ENCODE data around the gene NAPA.
"Not testable (repeated sequence)": the region's sequence is repeated elsewhere in the genome, so short reads cannot be mapped to it uniquely, and the experiment has no call there.

The NAPA gene

GRCh38 chr19:47499371-47499770, 15.5 kb downstream of the NAPA start:
- no peak for DNase-seq

- no peak for DNase-seq
These were observed 16.3 kb downstream of the NAPA start for GRCh38 chr19:47498561-47498960.

GRCh38 chr19:47497821-47498520, 16.9 kb downstream of the NAPA start:
- no peak for DNase-seq

- DNase-seq, result no peak
These were observed 17.7 kb downstream of the NAPA start for GRCh38 chr19:47497050-47497766.

- DNase-seq, result no peak
These were observed 19.1 kb downstream of the NAPA start for GRCh38 chr19:47495478-47496372.

GRCh38 chr19:47494729-47495128, 20.1 kb downstream of the NAPA start:
- DNase-seq, result no peak

GRCh38 chr19:47494211-47494547, 20.7 kb downstream of the NAPA start:
- DNase-seq, result no peak

GRCh38 chr19:47493378-47494210, 21.3 kb downstream of the NAPA start:
- no peak for DNase-seq

GRCh38 chr19:47492571-47493377, 22.1 kb downstream of the NAPA start:
- DNase-seq, result no peak

- DNase-seq, result no peak
These were observed 22.7 kb downstream of the NAPA start for GRCh38 chr19:47492137-47492533.

- no peak for DNase-seq
These were observed 23.3 kb downstream of the NAPA start for GRCh38 chr19:47491358-47492136.

- no peak for DNase-seq
These were observed 24.0 kb downstream of the NAPA start for GRCh38 chr19:47490847-47491246.

- no peak for DNase-seq
These were observed 24.8 kb downstream of the NAPA start for GRCh38 chr19:47490031-47490430.

- DNase-seq, result no peak
These were observed 25.6 kb downstream of the NAPA start for GRCh38 chr19:47489072-47489914.

- no peak for DNase-seq
These were observed 27.0 kb downstream of the NAPA start for GRCh38 chr19:47487551-47488515.

GRCh38 chr19:47486900-47487299, 28.0 kb downstream of the NAPA start:
- no peak for DNase-seq

- DNase-seq, result not testable (repeated sequence)
These were observed 28.6 kb downstream of the NAPA start for GRCh38 chr19:47486220-47486619.

- no peak for DNase-seq
These were observed 29.7 kb downstream of the NAPA start for GRCh38 chr19:47485210-47485609.

All from NCI-H2107 (cell line).